Stomach (tissue), 9 donors: ENCODE results near the gene MYH14. TPM values are rescaled to one million over a fixed set of nuclear protein-coding genes. Genes with fewer than 3 reads are reported as not detected.

Experiments
- DNase-seq, 2 donors: peaks; one replicate each; pipeline versions ENCODE4 v3.0.0 to v3.0.0-alpha.2; 2013 to 2019
- H3K27ac ChIP-seq, 5 donors: fragments of 200-600 bp in 4 of 5; sonication (generic) in 4 of 5; one replicate each; pipeline ENCODE4 v1.5.1; 2013 to 2019; ENCODE audit warnings: mild to moderate bottlenecking in 1 of 5, moderate library complexity in 1 of 5
- H3K27me3 ChIP-seq, 3 donors: fragments of 200-600 bp; sonication (generic); one replicate each; pipeline ENCODE4 v1.5.1; 2017 to 2019; ENCODE audit warnings: mixed run types in 1 of 3
- H3K36me3 ChIP-seq, 4 donors: fragments of 200-600 bp; sonication (generic); 1 replicate in 3 of 4; 2 replicates in 1 of 4; pipeline ENCODE4 v1.5.1; 2016 to 2019
- H3K4me1 ChIP-seq, 4 donors: fragments of 200-600 bp; sonication (generic); one replicate each; pipeline ENCODE4 v1.5.1; 2016 to 2019
- H3K4me3 ChIP-seq, 4 donors: fragments of 200-600 bp; sonication (generic) in 3 of 4; one replicate each; pipeline ENCODE4 v1.5.1; 2016 to 2019; ENCODE audit warnings: mild to moderate bottlenecking in 1 of 4
- H3K9me3 ChIP-seq, 4 donors: fragments of 200-600 bp; sonication (generic); one replicate each; pipeline ENCODE4 v1.5.1; 2016 to 2019
- EP300 ChIP-seq: sonication (generic); formaldehyde crosslinking; IDR thresholded peaks from one replicate; pipeline ENCODE4 v1.6.1; 2017; ENCODE audit warnings: antibody characterized with exemption
- POLR2A ChIP-seq, 4 donors: fragments of 450-650 bp; IDR thresholded peaks; one replicate each; pipeline ENCODE4 v1.6.1; 2016; ENCODE audit warnings: antibody characterized with exemption in 4 of 4, control low read depth in 2 of 4, mild to moderate bottlenecking in 1 of 4, moderate library complexity in 1 of 4
- POLR2AphosphoS5 ChIP-seq, 3 donors: sonication (generic); formaldehyde crosslinking; IDR thresholded peaks; one replicate each; pipeline ENCODE4 v1.6.1; 2016; ENCODE audit warnings: antibody characterized with exemption in 3 of 3
- WGBS, 5 donors: extraction: QIAGEN DNeasy Blood & Tissue Kit in 3 of 5; methylation state at CpG; one replicate each; pipeline versions ENCODE4 v1.1.5 to v1.1.7; 2013 to 2018; 5-methylcytosine and 5-hydroxymethylcytosine counted together
- intact Hi-C: fragments of 100-400 bp; cut with DNase I; formaldehyde crosslinking; loops from one replicate; pipeline ENCODE4 v1.15.1; 2023; ENCODE audit warnings: low total_unique reads
- polyA plus RNA-seq, 3 donors: library from polyadenylated mRNA; stranded (reverse); fragments of 200-250 nt; gene quantifications; one replicate each; pipeline ENCODE4 v1.2.3, GENCODE V29; 2013
- total RNA-seq, 5 donors: library from RNA; depleted of rRNA; stranded (reverse); fragments of >200 nt; gene quantifications; one replicate each; pipeline versions ENCODE4 v1.1.0 to v1.2.3, GENCODE V29; 2014 to 2016
- TF ChIP-seq, protein P1 (sequence below), 7 experiments: fragments of 450-650 bp in 4 of 7; fragments of 200-600 bp in 3 of 7; sonication (generic) in 3 of 7; IDR thresholded peaks; one replicate each; pipeline ENCODE4 v1.5.1; 2016 to 2019; ENCODE audit warnings: antibody characterized with exemption in 7 of 7, control low read depth in 2 of 7, mild to moderate bottlenecking in 1 of 7
- donor health status: healthy with polysubstance abuse.
- donor health status: Bipolar disorder and iron deficiency.
- donor health status: healthy.

MYH14 gene
- total and polyA plus RNA-seq, 8 donors: 21.6 to 392 (median 43.4) TPM

DNA sequence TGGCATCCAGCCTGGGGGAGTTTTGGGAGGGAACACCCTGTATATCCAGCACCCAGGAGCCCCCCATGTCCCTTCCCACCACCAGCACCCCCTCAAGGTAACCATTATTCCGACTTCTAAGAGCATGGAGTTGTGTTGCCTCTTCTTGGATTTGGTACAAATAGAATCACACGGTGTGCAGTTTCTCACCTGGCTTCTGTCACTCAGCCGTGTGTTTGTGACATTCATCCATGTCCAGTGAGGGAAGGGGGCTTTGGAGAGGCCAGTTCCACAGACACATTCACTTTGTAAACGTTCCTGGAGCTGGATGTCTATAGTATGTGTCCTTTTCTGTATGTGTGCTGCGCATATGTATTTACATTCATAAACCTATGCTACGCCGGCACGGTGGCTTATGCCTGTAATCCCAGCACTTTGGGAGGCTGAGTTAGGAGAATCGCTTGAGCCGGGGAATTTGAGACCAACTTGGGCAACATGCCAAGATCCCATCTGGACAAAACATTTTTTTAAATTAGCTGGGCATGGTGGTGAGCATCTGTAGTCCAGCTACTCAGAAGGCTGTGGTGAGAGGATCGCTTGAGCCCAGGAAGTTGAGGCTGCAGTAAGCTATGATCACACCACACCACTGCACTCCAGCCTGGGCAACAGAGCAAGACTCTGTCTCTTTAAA lies 36.6 kb downstream of the MYH14 start:
- 77 to 83% (median 79%) methylated on average over 10 to 11 of the region's 11 CpGs for WGBS, 5 donors
- Histone ChIP-seq H3K27me3 (peaks cover 0 to 7% (median 0%) of the 10 kb centered on the region in 3 donors), H3K9me3 (no peaks in the 10 kb centered on the region), H3K36me3 (peaks cover 0 to 19% (median 14%) of the 10 kb centered on the region in 4 donors), H3K27ac (no peak overlapping the region), H3K4me1 (peaks cover 0 to 2% (median under 1%) of the 10 kb centered on the region in 4 donors), H3K4me3 (no peak overlapping the region)
- intact Hi-C loops: no loop called here
- TF ChIP-seq EP300 (no peak), POLR2AphosphoS5 (IDR thresholded peaks at IDR 0.05) (no peak), POLR2A (IDR thresholded peaks at IDR 0.05) (no peak)
- TF ChIP-seq, protein P1, sequence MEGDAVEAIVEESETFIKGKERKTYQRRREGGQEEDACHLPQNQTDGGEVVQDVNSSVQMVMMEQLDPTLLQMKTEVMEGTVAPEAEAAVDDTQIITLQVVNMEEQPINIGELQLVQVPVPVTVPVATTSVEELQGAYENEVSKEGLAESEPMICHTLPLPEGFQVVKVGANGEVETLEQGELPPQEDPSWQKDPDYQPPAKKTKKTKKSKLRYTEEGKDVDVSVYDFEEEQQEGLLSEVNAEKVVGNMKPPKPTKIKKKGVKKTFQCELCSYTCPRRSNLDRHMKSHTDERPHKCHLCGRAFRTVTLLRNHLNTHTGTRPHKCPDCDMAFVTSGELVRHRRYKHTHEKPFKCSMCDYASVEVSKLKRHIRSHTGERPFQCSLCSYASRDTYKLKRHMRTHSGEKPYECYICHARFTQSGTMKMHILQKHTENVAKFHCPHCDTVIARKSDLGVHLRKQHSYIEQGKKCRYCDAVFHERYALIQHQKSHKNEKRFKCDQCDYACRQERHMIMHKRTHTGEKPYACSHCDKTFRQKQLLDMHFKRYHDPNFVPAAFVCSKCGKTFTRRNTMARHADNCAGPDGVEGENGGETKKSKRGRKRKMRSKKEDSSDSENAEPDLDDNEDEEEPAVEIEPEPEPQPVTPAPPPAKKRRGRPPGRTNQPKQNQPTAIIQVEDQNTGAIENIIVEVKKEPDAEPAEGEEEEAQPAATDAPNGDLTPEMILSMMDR (IDR thresholded peaks at IDR 0.05): no peak
- DNase-seq: no peak

DNA sequence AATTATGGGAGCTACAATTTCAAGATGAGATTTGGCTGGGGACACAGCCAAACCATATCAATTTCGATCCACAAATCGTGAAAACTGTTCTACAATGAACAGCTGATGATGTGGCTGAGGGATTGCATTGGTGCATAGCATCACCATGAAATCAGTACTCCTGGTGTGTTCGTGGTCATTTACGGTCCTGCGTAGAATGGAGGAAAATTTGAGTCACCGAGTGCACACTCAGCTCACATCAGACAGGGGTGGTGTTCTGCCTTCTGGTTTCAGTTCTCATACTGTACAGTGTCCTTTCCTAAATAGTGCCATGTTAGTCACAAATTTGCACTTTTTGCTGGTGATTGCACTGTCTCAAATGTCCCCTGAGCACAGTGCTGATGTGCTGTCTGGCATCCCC lies 39.2 kb downstream of the MYH14 start:
- H3K4me3 ChIP-seq: no peak overlapping the region
- intact Hi-C loops: no loop called here
- H3K27ac ChIP-seq: no peak overlapping the region
- peaks cover 0 to 13% (median 0%) of the 10 kb centered on the region in 3 donors for H3K27me3 ChIP-seq
- WGBS, 5 donors: 85 to 92% (median 87%) methylated on average over 6 of the region's 6 CpGs
- TF ChIP-seq POLR2A (IDR thresholded peaks at IDR 0.05): no peak
- TF ChIP-seq, protein P1 (IDR thresholded peaks at IDR 0.05): no peak
- TF ChIP-seq POLR2AphosphoS5 (IDR thresholded peaks at IDR 0.05): no peak
- TF ChIP-seq EP300: no peak
- no peaks in the 10 kb centered on the region for H3K9me3 ChIP-seq
- H3K36me3 ChIP-seq: peaks cover 0 to 34% (median 25%) of the 10 kb centered on the region in 4 donors
- H3K4me1 ChIP-seq: no peaks in the 10 kb centered on the region
- DNase-seq: no peak

DNA sequence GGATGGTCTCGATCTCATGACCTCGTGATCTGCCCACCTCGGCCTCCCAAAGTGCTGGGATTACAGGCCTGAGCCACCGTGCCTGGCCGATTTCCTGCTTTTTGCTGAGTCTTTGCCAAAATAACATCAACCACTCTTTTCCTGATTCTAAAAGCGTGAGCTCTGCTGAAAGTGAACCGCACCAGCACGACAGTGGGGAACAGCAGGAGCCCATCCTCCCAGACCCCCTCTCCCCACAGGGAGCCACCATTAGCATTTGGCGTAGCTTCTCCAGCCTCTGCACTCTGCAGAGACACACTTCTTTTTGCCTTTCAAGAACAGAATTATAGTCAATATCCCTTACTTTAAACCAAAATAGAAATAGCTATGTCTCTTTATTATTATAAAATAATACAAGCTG lies 41.3 kb downstream of the MYH14 start:
- DNase-seq: no peak
- WGBS, 5 donors: 61 to 79% (median 74%) methylated on average over 9 of the region's 9 CpGs
- intact Hi-C loops: no loop called here
- Histone ChIP-seq H3K4me3 (no peak overlapping the region), H3K36me3 (peaks cover 0 to 50% (median 29%) of the 10 kb centered on the region in 4 donors), H3K27ac (no peak overlapping the region), H3K4me1 (no peaks in the 10 kb centered on the region), H3K27me3 (peaks cover 0 to 6% (median 0%) of the 10 kb centered on the region in 3 donors), H3K9me3 (no peaks in the 10 kb centered on the region)
- no peak for TF ChIP-seq POLR2AphosphoS5 (IDR thresholded peaks at IDR 0.05)
- TF ChIP-seq EP300: no peak
- TF ChIP-seq POLR2A (IDR thresholded peaks at IDR 0.05): no peak

DNA sequence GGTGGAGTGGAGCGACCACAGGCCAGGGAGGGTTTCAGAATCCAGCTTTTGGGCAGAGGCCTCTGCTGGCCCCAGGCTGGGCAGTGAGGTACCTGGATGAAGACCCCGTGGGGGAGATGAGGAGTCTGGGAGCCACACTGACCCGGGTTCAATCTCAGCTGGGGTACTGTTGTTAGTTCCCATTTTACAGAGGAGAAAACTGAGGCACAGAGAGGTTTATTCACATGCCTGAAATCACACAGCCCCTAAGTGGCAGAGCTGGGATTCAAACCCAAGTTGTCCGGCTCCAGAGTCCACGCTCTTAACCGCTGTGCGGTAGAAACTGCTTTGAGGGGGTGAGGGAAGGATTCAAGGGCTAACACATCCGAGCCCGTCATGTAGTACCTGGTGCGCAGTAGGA lies 45.0 kb downstream of the MYH14 start:
- intact Hi-C loops: no loop called here
- peaks cover 0 to 6% (median 0%) of the 10 kb centered on the region in 3 donors for H3K27me3 ChIP-seq
- no peak overlapping the region for H3K4me3 ChIP-seq
- TF ChIP-seq POLR2A (IDR thresholded peaks at IDR 0.05) (no peak), EP300 (no peak), POLR2AphosphoS5 (IDR thresholded peaks at IDR 0.05) (no peak)
- TF ChIP-seq, protein P1 (IDR thresholded peaks at IDR 0.05): no peak
- WGBS, 5 donors: 88 to 96% (median 92%) methylated on average over 9 to 10 of the region's 10 CpGs
- H3K27ac ChIP-seq: no peak overlapping the region
- H3K4me1 ChIP-seq: no peaks in the 10 kb centered on the region
- no peak for DNase-seq
- peaks cover 9 to 72% (median 53%) of the 10 kb centered on the region in 4 donors for H3K36me3 ChIP-seq
- H3K9me3 ChIP-seq: peaks cover 0 to 17% (median 14%) of the 10 kb centered on the region in 4 donors

DNA sequence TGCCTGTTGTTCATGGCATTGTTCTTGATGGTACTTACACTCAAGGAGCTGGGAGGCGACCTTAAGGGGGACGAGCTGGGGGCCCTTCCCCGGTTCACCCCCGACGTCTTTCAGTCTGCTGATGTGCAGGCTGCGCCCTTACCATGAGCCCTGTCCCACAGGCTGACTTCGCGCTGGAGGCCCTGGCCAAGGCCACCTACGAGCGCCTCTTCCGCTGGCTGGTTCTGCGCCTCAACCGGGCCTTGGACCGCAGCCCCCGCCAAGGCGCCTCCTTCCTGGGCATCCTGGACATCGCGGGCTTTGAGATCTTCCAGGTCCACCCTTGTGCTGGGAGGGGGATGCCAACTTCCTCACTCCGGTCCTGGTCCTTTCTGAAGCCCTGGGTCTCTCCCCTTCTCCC lies 45.4 kb downstream of the MYH14 start:
- Histone ChIP-seq H3K4me1 (no peaks in the 10 kb centered on the region), H3K36me3 (peaks cover 11 to 76% (median 57%) of the 10 kb centered on the region in 4 donors), H3K9me3 (peaks cover 0 to 21% (median 16%) of the 10 kb centered on the region in 4 donors), H3K4me3 (no peak overlapping the region), H3K27me3 (peaks cover 0 to 6% (median 0%) of the 10 kb centered on the region in 3 donors), H3K27ac (no peak overlapping the region)
- no peak for DNase-seq
- intact Hi-C loops: no loop called here
- 91 to 96% (median 95%) methylated on average over 19 of the region's 19 CpGs for WGBS, 5 donors
- TF ChIP-seq, protein P1 (IDR thresholded peaks at IDR 0.05): no peak
- no peak for TF ChIP-seq EP300
- no peak for TF ChIP-seq POLR2A (IDR thresholded peaks at IDR 0.05)
- no peak for TF ChIP-seq POLR2AphosphoS5 (IDR thresholded peaks at IDR 0.05)
